ENCODE measurements around the gene SLC35F6.

- TF ChIP-seq EZH2phosphoT487 (IDR thresholded peaks at IDR 0.05) (no peak), CTCF (IDR thresholded peaks at IDR 0.05) (no peak)
Observed at GRCh38 chr2:26723475-26723874, 40.6 kb upstream of the SLC35F6 start.
